Measurements from ENCODE around the gene NCF2.

Gene NCF2

GRCh38 chr1:183586926-183587325 is 3.3 kb downstream of the NCF2 start:
- in situ Hi-C loops (cut with MboI; ENCODE audit: low sequenced_read_pairs) = no loop called here

- in situ Hi-C loops (cut with MboI; ENCODE audit: low sequenced_read_pairs) = no loop called here
Measured at GRCh38 chr1:183586455-183586854, 3.8 kb downstream of the NCF2 start.

GRCh38 chr1:183585038-183585437 is 5.2 kb downstream of the NCF2 start:
- in situ Hi-C loops (cut with MboI; ENCODE audit: low sequenced_read_pairs) = no loop called here

- in situ Hi-C loops (cut with MboI; ENCODE audit: low sequenced_read_pairs) = no loop called here
Measured at GRCh38 chr1:183584147-183584546, 6.1 kb downstream of the NCF2 start.

- in situ Hi-C loops (cut with MboI; ENCODE audit: low sequenced_read_pairs) = no loop called here
Measured at GRCh38 chr1:183583466-183583865, 6.8 kb downstream of the NCF2 start.

- in situ Hi-C loops (cut with MboI; ENCODE audit: low sequenced_read_pairs) = no loop called here
Measured at GRCh38 chr1:183582021-183582713, 8.1 kb downstream of the NCF2 start.

GRCh38 chr1:183580281-183580682 is 10.0 kb downstream of the NCF2 start:
- in situ Hi-C loops (cut with MboI; ENCODE audit: low sequenced_read_pairs) = no loop called here

GRCh38 chr1:183578856-183579255 is 11.4 kb downstream of the NCF2 start:
- in situ Hi-C loops (cut with MboI; ENCODE audit: low sequenced_read_pairs) = no loop called here

GRCh38 chr1:183577897-183578465 is 12.3 kb downstream of the NCF2 start:
- in situ Hi-C loops (cut with MboI; ENCODE audit: low sequenced_read_pairs) = no loop called here

GRCh38 chr1:183576537-183576936 is 13.7 kb downstream of the NCF2 start:
- in situ Hi-C loops (cut with MboI; ENCODE audit: low sequenced_read_pairs) = no loop called here

GRCh38 chr1:183575606-183576005 is 14.7 kb downstream of the NCF2 start:
- in situ Hi-C loops (cut with MboI; ENCODE audit: low sequenced_read_pairs) = no loop called here

GRCh38 chr1:183572721-183573120 is 17.5 kb downstream of the NCF2 start:
- in situ Hi-C loops (cut with MboI; ENCODE audit: low sequenced_read_pairs) = no loop called here

GRCh38 chr1:183571678-183572268 is 18.5 kb downstream of the NCF2 start:
- in situ Hi-C loops (cut with MboI; ENCODE audit: low sequenced_read_pairs) = no loop called here

- in situ Hi-C loops (cut with MboI; ENCODE audit: low sequenced_read_pairs) = no loop called here
Measured at GRCh38 chr1:183570451-183570850, 19.8 kb downstream of the NCF2 start.

GRCh38 chr1:183569801-183570200 is 20.5 kb downstream of the NCF2 start:
- in situ Hi-C loops (cut with MboI; ENCODE audit: low sequenced_read_pairs) = no loop called here

- in situ Hi-C loops (cut with MboI; ENCODE audit: low sequenced_read_pairs) = no loop called here
Measured at GRCh38 chr1:183569141-183569540, 21.1 kb downstream of the NCF2 start.

GRCh38 chr1:183568176-183569021 is 21.9 kb downstream of the NCF2 start:
- in situ Hi-C loops (cut with MboI; ENCODE audit: low sequenced_read_pairs) = no loop called here

GRCh38 chr1:183567584-183567983 is 22.7 kb downstream of the NCF2 start:
- in situ Hi-C loops (cut with MboI; ENCODE audit: low sequenced_read_pairs) = no loop called here

GRCh38 chr1:183566026-183566425 is 24.2 kb downstream of the NCF2 start:
- in situ Hi-C loops (cut with MboI; ENCODE audit: low sequenced_read_pairs) = no loop called here

- in situ Hi-C loops (cut with MboI; ENCODE audit: low sequenced_read_pairs) = no loop called here
Measured at GRCh38 chr1:183565261-183565660, 25.0 kb downstream of the NCF2 start.

- in situ Hi-C loops (cut with MboI; ENCODE audit: low sequenced_read_pairs) = no loop called here
Measured at GRCh38 chr1:183562701-183563100, 27.6 kb downstream of the NCF2 start.

- in situ Hi-C loops (cut with MboI; ENCODE audit: low sequenced_read_pairs) = no loop called here
Measured at GRCh38 chr1:183559061-183559460, 31.2 kb downstream of the NCF2 start.

Data from HL-60/S4 (cell line).